Stimulated activated CD4-positive, alpha-beta T cell treated with anti-CD3 and anti-CD28 coated beads, TNF-alpha, amount 100 ng/mL, for 24 hours (primary cell): ENCODE measurements around the gene NDST1.

Experiments
- DNase-seq, 3 experiments: peaks; one replicate each; pipeline ENCODE4 v3.0.0-alpha.2; 2020; ENCODE audit warnings: low read depth in 3 of 3

The NDST1 gene

GRCh38 chr5:150570333-150570732 lies 62.4 kb downstream of the NDST1 start:
- DNase-seq, result no peak

DNA sequence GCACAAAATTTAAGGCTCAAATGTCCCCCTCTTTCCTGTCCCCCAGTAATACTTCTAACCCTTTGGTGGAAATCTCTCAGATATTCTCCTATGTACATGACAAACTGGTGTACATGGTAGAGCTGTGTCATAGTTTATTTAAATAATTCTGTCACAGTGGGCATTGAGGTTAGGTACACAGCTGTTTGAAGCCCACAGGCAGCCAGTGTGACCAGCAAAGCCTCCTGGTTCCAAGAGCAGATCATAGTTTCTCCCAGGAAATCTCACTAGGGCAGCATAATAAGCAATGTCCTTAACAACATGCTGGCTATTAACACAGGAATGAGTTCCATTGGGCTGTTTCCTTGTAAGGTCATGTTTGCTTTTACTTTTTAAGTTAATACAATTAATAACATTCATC lies 63.9 kb downstream of the NDST1 start:
- DNase-seq, result no peak

DNA sequence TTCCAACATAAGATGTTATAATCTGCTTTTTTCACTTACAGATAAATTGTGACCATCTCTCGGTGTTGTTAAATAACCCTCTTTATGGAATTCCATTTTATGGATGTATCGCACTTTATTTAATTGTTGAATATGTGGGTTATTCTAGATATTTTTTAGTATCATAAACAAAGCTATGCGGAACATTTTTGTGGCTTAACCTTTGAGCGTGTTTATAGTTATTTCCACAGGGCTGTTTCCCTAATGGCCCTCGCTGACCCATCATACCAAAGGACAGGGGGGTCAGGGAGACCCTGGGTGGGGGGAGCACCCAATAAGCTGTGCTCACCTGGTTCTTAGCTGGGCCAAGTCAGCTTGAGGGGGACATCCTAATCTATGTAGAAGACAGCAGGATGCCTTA lies 65.3 kb downstream of the NDST1 start:
- DNase-seq, result no peak

- DNase-seq, result no peak
Observed at GRCh38 chr5:150573867-150574817, 66.2 kb downstream of the NDST1 start.

GRCh38 chr5:150574818-150575547 lies 67.1 kb downstream of the NDST1 start:
- no peak for DNase-seq

GRCh38 chr5:150575745-150576448 lies 68.0 kb downstream of the NDST1 start:
- DNase-seq, result no peak

DNA sequence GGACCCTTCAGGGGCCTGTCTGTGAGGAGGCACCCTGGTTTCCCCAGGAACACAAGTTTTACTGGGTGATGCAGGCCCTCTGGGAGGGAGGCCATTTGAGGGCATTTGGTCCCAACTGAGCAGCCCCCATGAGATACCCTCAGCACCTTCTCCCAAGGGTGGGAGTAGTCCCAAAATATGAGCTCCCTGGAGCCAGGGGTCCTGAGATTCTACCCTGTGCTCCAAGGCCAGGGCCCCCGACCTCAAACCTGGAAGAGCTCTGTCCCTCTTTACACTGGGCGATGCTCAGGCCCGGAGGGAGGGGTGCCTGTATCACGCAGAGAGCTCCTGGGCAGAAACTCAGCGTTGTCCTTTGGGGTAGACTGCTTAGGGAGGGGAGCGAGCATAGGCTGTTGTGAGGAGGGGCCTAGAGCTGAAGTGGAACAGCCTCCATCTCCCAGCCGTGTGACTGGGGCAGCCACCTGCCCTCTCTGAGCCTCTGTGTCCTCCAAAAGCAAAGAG lies 68.6 kb downstream of the NDST1 start:
- DNase-seq, result no peak

DNA sequence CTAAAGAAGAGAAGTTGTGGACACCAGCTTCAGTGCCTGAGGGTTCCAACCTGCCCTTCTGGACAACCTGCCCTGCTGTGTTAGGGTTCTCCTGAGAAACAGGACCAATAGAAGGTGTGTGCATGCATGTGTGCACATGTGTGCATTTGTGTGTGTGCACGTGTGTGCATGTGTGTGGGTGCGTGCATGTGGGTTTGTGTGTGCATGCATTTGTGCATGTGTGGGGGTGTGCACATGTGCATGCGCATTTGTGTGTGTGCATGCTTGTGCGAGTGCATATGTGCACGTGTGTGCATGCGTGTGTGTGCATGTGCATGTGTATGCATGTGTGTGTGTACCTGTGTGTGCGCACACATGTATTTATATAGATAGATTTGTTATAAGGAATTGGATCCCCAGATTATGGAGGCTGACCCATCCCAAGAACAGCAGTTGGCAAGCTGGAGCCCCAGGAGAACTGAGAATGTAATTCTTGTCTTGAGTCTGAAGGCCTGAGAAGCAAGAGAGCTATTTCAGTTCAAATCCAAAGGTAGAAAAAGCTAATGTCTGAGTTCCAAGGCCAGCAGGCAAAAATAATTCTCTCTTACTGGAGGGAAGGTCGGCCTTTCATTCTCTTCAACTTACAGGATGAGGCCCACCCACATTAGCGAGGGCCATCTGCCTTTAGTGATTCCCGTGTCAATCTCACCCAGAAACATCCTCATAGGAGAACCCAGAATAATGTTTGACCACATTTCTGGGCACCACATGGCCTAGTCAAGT lies 69.6 kb downstream of the NDST1 start:
- no peak for DNase-seq

- no peak for DNase-seq
Observed at GRCh38 chr5:150578781-150579461, 71.0 kb downstream of the NDST1 start.

DNA sequence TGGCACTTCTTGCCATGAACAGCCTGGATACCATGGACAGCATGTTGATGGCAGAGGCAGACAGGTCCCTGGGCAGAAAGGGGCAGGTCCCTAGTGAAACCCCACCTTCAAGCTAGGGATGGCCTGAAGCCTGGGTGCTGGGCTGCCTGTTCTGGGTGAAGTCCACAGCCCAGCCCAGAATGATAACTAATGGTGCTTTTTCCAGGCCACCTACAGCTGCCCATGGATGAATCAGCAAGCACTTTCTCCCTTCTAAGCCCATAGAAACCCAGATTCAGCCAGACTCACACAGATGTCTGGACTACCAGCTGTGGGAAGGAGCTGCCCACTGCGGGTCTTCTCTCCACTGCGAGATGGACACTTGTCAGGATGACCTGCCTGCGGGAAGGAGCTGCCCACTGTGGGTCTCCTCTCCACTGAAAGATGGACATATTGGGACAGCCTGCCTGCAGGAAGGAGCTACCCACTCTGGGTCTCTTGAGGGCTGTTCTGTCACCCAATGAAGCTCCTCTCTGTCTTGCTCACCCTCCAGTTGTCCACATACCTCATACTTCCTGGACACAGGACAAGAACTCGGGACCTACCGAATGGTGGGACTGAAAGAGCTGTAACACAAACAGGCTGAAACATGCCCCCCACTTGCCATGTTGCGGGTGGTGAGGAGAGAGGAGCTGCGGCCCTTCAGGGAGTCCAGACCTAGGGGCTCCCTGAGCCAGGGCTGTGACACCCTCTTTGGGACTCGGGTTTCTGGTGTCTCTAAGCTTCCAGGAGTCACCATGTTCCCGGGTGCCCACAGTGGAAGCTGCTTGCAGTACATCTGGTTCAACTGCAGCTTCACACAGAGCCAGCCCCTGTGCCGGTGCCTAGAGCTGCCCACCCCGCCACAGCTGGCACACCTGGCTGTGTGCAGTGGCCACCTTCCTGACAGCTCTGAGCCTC lies 71.8 kb downstream of the NDST1 start:
- DNase-seq, result no peak

DNA sequence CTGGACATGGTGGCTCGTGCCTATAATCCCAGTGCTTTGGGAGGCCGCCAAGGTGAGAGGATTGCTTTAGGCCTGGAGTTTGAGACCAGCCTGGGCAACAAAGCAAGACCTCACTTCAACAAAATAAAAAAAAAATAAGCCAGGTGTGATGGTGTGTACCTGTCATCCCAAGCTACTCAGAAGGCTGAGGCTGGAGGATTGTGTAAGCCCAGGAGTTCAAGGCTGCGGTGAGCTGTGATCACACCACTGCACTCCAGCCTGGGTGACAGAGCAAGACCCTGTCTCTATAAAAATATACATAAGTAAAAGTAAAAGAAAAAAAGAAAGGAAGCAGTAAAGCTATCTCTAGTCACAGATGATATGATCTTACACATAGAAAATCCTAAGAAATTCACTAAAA lies 73.0 kb downstream of the NDST1 start:
- DNase-seq, result no peak

GRCh38 chr5:150582241-150583109 lies 74.5 kb downstream of the NDST1 start:
- DNase-seq, result no peak

GRCh38 chr5:150583541-150584225 lies 75.8 kb downstream of the NDST1 start:
- no peak for DNase-seq

DNA sequence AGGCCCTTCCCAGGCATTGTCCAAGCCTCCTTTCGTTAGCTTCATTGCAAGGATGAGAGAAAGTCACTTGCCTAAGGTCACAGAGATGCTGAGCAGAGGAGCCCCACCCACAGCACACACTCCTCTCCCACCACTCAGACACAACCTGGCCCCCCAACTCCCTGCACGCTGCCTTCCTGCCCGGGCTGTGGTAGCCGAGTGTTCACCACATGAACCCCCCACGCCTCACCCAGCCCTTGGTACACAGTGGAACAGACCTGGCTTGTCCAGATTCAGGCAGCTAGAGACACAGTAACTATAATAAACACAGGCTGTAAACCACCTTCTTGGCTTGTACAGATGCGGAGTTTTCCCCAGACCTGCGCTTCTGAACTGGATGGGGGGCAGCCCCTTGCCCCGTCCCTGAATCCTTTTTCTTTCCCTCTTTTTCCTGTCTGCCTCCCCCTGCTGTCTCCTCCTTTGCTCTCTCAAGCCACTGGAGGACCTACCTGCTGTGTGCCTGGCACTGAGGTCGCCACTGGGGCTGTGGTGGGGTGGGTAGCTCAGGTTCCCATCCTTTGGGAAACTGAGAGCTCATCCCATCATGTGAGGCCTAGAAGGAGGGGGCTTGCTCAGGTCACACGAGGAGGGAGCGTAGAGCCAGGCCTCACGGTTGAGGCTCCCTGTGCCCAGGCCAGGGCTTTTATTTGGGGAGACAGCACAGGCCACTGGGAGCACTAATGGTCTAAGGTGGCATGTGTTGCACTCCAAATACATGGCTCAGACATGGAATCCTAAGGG lies 76.8 kb downstream of the NDST1 start:
- DNase-seq, result no peak

GRCh38 chr5:150585781-150586341 lies 77.9 kb downstream of the NDST1 start:
- DNase-seq, result no peak

- no peak for DNase-seq
Observed at GRCh38 chr5:150587016-150587415, 79.1 kb downstream of the NDST1 start.
